GM18861 (cell line): ENCODE data around the gene APBA1.

Experiments
- ATAC-seq: cut with Tn5 transposase; IDR thresholded peaks from one replicate; pipeline ENCODE4 v1.9.1; 2021; ENCODE audit not compliant: unreplicated experiment

The APBA1 gene

GRCh38 chr9:69658987-69659675 is 13.0 kb downstream of the APBA1 start:
- no peak for ATAC-seq

- ATAC-seq, result no peak
Measured at GRCh38 chr9:69657269-69657668, 14.9 kb downstream of the APBA1 start.

DNA sequence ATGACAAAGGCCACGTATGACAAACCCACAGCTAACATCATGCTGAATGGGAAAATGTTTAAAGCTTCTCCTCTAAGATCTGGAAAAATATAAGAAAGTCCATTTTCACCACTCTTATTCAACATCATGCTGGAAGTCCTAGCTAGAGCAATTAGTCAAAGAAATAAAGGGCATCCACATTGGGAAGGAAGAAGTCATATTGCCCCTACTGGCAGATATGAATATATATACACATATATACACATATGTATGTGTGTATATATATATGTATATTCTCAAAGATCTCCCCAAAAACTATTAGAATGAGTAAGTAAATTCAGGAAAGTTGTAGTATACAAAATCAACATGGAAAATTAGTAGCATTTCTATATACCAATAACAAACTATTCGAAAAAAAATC is 17.1 kb downstream of the APBA1 start:
- no peak for ATAC-seq

DNA sequence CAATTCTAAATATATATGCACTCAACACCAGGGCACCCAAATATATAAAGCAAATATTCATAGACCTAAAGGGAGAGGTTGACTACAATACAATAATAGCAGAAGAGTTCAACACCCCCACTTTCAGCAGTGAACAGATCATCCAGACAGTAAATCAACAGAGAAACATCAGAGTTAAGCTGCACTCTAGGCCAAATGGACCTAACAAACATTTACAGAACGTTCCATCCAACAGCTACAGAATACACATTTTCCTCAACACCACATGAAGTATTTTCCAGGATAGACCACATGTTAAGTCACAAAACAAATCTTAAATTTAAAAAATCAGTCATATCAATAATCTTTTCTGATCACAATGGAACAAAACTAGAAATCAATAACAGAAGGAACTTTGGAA is 18.9 kb downstream of the APBA1 start:
- ATAC-seq, result no peak

DNA sequence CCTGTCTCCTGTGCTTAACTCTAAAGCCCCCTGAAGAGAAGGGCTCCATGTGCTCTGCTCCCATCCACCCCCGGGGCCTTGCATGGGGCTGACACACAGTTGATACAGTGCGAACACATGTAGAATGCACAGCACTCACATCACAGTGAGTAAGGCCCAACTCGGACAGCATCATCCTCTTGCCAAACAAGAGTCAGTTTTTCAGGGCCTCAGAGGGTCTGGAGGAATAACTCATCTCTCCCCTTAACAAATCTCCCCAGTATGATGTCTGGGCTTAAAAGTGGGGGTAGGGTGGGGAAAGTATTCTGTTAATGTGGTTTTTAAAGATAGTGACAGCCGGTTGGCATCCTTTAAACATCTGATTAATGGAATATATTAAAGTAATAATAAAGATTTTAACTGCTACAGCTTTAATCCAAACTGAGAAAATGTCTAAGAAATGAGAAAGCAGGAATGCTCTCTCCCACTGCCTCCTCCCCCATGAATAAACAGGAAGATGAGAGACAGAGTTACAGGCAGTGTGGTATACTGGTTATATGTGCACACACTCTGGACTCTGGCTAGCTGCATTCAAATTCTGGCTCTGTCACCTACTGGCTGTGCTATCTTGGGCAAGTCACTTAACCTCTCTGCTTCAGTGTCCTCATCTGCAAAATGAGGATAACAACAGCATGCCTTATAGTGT is 22.5 kb downstream of the APBA1 start:
- no peak for ATAC-seq

DNA sequence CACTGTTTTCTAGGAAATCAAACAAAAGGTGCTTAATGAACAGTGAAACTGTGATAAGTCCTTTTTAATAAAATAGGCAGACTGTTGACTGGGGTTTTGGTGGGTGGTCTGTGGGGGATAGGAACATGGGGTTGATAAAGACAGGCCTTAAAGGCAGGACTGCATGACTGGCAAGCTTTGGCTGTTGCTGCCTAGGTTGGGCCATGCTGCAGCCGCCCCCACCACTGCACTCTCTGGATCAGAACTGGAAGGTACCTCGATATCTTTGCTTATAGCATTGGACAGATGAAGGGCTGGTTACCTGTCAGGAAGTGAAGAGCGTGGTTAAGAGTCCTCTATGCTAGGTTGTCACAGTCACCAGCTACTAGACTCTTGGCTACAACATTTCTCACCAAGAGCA is 24.4 kb downstream of the APBA1 start:
- ATAC-seq, result no peak

DNA sequence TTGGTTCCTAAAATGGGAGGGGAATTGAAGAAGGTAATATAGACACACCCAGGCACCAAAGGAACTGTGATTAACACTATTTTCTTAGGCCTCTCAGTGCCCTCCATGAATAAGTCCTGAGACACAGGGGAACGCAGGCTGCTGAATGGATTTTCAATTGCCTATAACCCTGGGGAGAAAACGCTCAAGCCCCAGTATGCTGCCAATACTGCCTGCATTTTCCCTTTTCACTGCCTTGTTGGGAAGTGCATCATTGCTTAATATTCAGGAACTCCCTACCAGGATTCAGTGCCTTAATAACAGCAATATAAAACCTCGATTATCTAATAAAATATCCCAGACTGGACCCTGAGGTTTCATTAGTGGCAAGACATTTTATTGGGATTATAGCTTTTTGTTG is 25.4 kb downstream of the APBA1 start:
- ATAC-seq, result no peak

GRCh38 chr9:69645488-69645887 is 26.7 kb downstream of the APBA1 start:
- no peak for ATAC-seq

GRCh38 chr9:69643098-69643497 is 29.1 kb downstream of the APBA1 start:
- ATAC-seq, result no peak

- ATAC-seq, result no peak
Measured at GRCh38 chr9:69637817-69638200, 34.4 kb downstream of the APBA1 start.

DNA sequence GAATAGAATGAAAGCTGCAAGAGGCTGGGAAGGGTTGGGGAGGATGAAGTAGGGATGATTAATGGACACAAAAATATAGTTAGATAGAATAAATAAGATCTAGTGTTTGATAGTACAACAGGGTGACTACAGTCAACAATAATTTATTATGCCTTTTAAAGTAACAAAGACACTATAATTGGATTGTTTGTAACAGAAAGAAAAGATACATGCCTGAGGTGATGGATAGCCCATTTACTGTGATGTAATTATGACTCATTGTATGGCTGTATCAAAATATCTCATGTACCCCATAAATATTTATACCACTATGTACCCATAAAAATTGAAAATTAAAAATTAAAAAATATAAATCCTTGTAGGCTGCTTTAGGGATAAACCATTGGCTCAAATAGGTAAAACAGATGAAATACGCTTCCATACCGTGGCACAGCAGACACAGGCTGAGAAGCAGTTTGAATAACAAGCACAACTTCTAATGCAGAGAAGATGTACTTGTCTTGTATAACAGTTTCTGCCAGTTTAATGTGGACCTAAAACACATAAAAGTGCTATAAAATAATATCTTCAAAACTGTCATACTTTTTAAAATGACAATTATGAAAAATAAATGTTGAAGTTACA is 34.9 kb downstream of the APBA1 start:
- ATAC-seq, result no peak

DNA sequence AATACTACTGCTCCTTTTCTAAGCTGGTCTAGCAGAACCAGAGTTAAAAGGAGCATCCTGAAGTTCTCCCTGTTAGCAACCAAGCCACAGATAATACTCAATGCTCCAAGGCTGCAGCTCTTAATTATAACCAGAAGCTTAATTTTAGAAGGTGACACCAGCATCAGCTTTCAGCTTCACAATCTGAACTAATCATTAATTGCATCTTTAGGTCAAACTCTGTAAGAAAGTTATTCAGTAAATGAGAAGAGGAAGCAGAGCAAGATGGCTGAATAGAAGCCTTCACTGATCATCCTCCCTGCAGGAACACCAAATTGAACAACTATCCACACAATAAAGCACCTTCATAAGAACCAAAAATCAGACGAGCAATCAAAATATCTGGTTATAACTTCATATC is 38.5 kb downstream of the APBA1 start:
- ATAC-seq, result peak; percentile 81

GRCh38 chr9:69632768-69633167 is 39.4 kb downstream of the APBA1 start:
- no peak for ATAC-seq

DNA sequence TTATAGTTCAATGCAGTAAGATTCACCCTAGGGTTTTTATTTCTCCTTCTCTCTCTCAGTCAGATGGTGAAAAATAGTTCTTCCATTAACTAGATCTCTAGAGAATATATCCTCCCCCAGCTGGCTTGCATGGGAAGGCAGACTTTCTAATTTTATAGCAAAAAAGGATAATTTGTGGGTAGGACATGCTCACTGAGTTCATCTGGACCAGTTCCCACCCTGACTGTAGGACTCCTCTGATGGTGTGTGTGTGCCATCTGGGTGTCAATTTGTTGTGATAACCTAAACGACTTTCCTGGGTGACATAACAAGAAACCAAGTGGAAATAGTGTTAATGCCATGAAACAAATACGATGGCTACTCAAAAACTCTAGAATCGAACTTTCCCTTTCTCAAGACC is 44.9 kb downstream of the APBA1 start:
- ATAC-seq, result no peak

DNA sequence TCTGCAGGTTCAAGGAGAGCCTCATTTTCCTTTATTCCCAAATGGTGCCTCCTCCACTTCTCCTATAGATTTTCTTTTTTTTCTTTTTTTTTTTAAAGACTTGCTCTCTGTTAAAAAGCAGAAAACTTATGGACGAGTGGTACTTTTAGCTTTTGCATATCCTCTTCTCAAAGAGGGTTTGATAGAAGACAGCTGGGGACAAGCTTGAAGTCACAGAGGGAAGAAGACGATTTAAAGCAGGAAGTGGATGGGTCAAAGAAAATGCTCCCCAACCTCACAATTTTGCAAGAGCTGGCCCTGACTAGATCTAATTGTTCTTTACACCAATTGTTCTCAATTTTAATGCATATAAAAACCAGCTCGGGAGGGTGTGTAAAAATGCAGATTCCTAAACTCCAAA is 48.9 kb downstream of the APBA1 start:
- ATAC-seq, result no peak

DNA sequence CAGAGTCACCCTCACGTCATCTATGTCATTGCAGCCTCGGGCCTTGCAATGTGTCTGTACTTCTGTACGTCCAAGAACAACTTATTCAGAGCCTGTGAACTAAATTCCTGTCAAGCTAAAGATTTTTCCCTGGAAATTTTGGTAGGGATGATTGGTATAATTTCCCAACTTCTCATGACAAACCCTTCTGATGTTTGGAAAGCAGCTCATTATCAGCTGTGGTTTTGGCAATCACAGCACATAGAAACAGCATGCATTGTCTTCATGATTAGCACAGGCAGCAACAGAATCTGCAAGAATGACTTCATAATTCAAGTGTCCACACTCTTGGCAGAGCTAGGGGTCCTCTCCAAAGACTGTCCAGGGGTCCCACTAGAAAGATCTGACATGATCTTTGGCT is 49.5 kb downstream of the APBA1 start:
- ATAC-seq, result no peak

DNA sequence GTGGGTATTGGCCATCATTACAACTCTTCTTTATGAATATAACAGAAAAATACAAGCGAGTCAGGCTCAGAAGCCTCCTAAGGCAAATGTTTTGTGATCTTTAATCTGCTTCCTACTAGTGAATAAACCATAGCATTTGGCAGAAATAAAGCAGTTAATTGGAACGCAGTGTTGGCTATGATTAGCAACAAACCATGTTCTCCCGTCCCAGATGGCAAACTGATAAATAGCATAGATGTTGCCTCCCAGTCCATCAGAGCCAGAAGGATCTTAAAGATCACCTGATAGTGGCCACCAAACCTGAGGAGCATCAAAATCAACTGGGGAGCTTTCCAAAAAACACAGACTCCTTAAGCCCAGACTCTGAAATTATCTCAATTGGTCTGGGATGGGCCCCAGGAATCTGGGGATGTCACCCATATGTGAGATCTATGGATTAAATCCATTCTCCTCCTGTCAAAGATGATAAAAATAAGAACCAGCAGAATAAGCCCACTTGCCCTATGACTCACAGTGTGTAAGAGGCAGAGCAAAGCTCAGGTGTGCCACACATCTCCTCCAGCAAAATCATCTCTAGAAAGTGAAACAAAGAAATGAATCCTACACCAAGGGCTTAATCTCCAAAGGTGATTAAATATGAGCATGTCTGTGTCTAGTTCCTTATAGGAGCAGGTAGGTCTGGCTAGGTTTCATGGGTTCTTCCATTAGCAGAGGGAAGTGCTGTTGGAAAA is 50.3 kb downstream of the APBA1 start:
- ATAC-seq, result no peak

- ATAC-seq, result no peak
Measured at GRCh38 chr9:69620731-69621130, 51.4 kb downstream of the APBA1 start.

DNA sequence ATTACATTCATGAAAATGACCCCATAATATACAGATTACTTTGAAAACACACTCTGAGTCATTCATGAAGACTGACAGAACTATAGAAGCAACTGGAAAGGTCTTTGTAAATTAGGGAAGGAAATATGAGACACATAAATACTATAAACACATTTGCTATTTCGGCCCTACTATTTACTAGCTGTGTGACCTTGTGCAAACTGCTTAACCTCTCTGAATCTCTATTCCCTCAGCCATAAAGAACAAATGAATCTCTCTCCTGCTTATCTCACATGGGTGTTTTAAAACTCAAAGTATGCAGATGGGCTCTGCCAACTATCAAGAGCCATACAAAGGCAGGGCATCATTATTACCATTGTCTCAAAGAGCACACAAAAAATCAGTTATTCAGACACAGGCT is 52.9 kb downstream of the APBA1 start:
- ATAC-seq, result no peak

- ATAC-seq, result no peak
Measured at GRCh38 chr9:69617006-69617405, 55.2 kb downstream of the APBA1 start.

DNA sequence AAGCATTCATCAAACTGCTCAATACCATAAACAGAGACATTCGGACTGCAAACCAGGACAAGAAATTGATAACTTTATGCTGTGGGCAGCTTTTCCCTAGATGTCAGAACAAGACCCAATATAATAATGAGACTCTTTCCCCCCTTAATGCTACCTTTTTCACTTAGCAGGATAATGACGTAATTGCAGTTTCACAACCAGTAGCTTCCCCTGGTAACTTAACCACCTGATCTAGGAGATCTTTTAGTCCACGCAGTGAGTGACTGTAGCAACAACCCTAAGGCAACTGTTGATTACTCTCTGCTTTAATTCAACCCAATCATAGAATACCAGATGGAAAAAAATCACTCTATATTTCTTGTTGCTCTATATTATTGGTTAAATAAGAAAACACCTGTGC is 56.3 kb downstream of the APBA1 start:
- ATAC-seq, result no peak

DNA sequence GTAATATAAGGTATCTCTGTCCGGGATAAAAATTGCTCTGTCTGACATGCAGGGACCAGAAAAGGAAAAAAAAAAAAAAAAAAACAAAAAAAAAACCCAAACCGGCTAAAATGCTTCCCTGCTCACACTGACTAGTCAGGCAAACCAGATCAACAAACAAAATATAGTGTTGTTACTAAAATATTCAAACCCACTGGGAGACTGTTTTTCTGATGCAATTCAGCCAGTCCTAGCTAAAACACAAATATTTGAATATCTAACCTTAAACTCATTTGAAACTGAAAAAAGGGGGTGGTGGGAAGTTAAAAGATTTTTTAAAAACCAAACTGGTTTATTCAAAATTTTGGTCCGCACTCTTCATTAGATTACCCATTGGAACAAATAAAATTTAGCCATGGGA is 61.0 kb downstream of the APBA1 start:
- no peak for ATAC-seq
